Stimulated activated naive CD4-positive, alpha-beta T cell (primary cell): ENCODE results near the gene AFAP1.
A peak's percentile ranks its signal among the peaks of the same experiment; 100 is the strongest.

Experiments used
- DNase-seq, 6 experiments: peaks; one replicate each; lab custom pipeline; 2025; lab: John Stamatoyannopoulos, UW

AFAP1 gene

GRCh38 chr4:7841894-7842293 lies 97.8 kb downstream of the AFAP1 start:
- no peak for DNase-seq

- DNase-seq, result no peak
Observed at GRCh38 chr4:7841071-7841470, 98.6 kb downstream of the AFAP1 start.

DNA sequence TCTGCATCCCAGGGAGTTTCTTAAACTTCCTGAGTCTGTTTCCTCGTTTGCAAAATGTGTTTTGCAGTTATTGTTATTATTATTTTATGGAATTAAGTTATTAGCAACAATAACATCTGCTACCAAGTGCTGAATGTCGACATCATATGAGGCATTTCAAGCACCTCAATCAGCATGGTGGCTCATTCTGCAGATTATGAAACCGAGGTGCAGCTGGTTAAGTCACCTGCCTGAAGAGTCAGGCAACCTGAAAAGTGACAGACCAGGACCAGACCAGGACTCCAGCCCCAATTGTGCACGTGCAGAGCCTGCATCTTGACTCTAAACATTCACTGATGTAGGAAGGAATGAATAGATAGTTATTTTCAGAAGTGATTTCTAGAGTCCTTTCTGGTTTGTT lies 99.8 kb downstream of the AFAP1 start:
- DNase-seq, result no peak

- DNase-seq, result no peak
Observed at GRCh38 chr4:7838136-7838782, 101.4 kb downstream of the AFAP1 start.

- DNase-seq, result no peak
Observed at GRCh38 chr4:7837597-7838135, 102.0 kb downstream of the AFAP1 start.

DNA sequence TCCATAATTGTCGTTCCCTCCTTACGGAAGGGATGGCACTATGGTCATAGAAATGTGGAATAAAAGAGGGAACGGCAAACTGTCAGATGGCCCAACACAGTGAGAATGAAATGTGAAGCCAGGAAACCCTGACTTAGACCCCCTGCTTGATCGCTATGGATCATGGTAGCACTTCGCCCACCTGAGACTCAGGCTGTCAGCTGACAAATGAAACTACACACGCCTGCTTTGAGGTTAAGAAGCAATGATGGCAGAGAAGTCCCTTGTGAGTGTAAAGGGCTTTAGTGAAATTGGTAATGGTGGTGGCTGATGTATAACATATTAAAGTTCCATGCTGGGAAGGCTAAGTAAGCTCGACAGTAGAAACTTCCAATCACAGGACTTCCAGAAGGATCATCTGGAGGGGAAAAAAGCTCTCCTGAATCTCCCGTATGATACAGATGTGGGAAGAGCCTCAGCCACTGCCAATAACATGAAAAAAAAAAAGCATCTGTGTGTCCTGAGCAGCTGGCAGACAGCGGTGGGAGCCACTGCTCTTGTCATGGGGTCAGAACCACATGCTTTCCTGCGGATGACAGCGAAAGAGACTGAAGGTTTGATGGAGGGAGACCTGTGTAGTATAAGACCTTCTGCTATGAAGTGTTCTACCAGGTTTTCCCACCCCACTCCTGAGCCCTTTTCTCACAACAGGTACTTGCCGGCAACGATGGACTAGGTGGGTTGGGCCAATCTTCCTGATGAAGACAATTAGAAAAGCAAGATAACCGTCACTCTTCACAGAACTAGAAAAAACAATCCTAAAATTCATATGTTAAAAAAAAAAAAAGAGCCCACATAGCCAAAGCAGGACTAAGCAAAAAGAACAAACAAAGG lies 107.6 kb downstream of the AFAP1 start:
- DNase-seq, result no peak

DNA sequence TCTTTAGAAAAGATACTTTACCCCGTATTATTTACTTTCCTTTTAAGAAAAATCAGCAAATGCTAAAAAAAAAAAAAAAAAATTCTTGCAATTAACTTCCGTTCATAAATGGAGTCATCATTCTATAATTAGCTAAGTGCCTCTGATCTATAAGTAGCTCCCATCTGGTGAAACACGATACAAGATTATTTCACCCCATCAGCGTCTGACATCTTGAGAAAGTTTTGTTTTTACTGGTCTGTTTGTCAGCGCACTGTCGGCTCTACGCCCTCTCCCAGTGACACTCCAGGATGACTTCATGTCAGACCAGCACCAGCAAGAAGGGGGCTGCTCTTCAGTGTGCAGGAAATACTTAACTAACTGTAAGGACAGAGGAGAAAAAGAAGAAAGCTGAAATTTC lies 108.3 kb downstream of the AFAP1 start:
- no peak for DNase-seq

- no peak for DNase-seq
Observed at GRCh38 chr4:7830747-7831146, 108.9 kb downstream of the AFAP1 start.

DNA sequence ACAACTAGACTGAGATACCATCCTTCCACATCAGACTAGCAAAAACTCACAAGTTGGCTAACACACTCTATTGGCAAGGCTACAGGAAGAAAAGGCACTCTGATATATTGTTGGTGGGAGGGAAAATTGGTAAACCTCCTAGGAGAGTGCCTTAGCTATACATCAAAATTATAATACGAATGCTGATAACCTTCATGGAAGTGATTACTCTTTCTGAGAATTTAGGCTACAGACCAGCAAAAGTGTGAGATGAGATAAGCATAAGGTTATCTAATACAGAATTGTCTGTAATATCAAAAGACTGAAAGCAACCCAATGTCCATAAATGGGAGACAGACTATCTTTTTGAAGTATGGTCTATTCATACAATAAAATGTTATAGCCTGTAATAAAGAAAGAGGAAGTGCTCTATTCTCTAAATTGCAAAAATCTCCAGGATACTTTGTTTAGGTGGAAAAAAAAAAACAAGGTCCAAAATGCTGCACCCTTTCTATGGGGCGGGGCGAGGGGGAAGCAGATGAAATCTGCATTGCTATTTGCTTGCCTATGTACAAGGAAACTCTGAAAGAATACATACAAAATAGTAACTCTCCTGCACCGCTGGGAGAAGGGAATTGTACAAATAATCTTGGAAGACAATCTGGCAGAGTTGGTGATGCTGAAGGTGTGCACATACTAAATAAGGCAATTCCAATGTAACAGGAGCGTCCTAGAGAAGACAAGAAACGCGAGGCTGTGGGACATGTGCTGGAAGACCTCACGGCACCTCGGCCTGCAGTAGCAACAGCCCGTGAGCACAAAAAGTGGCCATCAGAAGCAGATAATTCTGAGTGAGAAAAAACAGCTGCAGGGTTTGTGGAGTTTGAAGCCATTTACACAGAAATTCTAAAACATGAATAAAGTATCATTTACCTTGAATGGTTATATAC lies 109.7 kb downstream of the AFAP1 start:
- DNase-seq, result no peak

DNA sequence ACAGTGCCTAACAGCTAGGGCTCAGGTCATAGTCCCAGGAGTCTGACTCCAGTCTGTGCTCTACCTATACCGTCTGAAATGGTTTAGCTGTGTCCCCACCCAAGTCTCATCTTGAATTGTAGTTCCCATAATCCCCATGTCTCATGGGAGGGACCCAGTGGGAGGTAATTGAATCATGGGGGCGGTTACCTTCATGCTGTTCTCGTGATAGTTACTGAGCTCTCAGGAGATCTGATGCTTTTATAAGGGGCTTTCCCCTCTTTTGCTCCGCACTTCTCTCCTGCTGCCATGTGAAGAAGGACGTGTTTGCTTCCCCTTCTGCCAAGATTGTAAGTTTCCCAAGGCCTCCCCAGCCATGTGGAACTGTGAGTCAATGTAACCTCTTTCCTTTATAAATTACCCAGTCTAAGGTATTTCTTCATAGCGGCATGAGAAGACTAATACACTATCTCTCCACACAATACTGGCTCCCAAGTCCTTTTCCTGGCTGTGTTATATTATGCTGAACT lies 110.8 kb downstream of the AFAP1 start:
- DNase-seq, result no peak

DNA sequence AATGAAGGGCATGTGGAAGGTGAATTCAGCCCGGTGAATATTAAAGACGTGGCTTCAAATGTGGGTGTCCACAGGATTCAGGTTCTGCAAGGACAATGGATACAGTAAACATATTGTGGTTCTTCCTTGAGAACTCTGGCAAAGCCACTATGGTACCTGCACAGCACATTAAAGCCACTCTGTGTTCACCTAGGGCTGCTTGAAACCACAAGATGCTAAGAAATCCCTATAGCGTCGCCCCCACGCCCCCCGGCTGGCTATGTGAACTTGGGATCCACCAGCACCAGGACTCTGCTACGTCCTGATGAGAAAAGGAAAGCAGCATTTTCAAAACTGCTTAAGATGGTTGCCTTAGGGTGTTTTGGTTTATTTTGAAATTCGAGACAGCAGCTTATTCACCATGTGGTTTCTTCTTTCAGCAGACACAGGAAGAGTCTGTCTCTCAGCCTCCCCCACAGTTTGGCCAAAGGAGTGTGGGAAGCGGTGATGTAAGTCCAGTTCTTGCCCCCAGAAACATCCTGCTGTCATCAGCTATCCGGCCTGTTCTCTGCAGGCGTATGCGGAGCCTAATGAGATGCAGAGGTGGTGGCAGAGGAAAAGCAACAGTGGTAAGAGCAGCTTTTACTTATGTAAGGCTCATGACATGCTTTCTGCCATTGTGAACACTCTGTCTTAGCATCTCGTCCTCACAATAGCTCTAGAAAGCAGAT lies 111.5 kb downstream of the AFAP1 start:
- DNase-seq, result peak in 2 of 6 experiments; percentile 15 to 18

GRCh38 chr4:7827566-7827965 lies 112.1 kb downstream of the AFAP1 start:
- DNase-seq, result no peak

GRCh38 chr4:7826909-7827306 lies 112.8 kb downstream of the AFAP1 start:
- no peak for DNase-seq

DNA sequence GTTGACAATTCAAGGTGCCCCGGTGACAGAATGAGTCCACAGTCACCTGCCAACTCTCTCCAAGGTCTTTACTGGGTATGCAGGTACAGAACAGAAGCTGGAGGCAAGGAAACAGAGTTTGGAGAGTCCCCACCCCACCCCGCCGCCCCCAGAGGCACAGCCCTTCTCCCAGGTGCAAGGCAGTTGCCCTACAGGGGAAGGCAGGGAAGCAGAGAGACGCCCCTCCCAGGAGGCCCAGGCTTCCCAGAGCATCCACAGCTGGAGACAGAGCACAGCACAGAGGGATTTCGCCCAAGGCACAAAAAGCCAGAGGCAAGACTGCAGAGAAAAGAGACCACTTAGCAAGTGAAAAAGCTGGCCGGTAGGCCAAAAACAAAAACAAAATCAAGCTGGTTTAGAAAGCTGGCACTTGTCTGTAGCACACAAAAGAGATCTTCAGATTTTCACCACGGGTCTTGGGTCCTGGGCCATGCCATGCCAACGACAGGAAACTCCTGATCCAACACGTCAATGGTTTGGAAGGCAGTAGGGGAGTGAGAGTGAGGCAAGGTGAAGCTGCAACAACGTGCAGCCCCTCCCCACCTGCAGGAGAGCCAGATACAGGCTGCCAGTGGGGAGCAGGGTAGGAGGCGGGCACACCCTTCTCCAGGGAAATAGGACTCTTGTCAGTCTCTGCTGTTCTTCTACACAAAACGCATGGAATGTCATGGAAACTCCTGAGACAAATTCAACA lies 113.3 kb downstream of the AFAP1 start:
- no peak for DNase-seq

GRCh38 chr4:7824218-7824617 lies 115.4 kb downstream of the AFAP1 start:
- no peak for DNase-seq

- no peak for DNase-seq
Observed at GRCh38 chr4:7823416-7823824, 116.2 kb downstream of the AFAP1 start.

GRCh38 chr4:7822877-7823276 lies 116.8 kb downstream of the AFAP1 start:
- DNase-seq, result no peak

- DNase-seq, result no peak
Observed at GRCh38 chr4:7822137-7822505, 117.5 kb downstream of the AFAP1 start.

DNA sequence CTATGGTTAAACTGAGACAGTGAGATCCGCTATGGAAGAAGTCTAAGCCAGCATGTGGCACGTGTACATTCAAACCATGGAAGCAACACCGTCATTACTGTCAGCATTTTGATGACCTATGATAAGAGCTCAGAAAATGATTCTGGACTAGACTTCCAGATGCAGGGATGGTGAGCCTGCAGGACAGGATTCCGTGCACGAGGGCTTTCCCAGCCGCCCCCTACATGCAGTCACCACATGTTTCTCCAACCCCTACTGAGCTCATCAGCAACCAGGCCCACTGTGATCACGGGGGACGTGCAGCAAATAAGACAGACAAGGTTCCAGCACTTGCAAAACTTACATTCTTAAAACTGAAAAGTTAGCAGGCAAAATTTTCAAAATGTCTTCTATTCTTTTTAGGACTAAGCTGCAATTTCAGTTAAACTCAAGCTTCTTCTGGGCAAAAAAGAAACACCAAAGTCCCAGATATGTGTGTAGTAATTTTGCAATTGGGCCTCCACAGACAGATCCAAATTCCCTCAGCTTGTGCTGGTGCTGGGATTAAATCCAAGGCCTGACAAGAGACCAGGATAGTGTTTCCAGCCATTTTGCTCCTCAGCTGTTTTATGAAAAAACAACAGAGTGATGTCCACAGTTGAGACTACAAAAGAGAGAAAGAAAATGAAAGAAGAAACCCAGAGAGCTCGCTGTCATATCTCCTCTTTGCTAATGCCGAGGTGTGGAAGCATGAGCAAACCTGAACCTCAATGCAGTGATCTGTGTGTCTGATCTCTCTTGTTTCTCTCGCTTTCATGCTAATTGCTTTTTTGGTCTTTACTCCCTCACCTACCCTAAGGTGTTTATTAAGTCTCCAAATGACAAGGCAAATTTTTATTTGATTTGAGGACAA lies 118.2 kb downstream of the AFAP1 start:
- no peak for DNase-seq
